Measurements from ENCODE around the gene MDFI. TPM values are rescaled to one million over a fixed set of nuclear protein-coding genes. Genes with fewer than 3 reads are reported as not detected.

Gene MDFI
- total RNA-seq, 1 experiment from 2014 or later, result 86.2 TPM

- Mint-ChIP-seq H3K27me3 (ENCODE audit: low read depth) (peaks cover 5% of the 10 kb centered on the region; the same call in 1 of the 2 replicates), H3K36me3 (peaks cover 4% of the 10 kb centered on the region; the same call in 1 of the 2 replicates), H3K4me1 (peaks cover 40% of the 10 kb centered on the region), H3K9me3 (no peaks in the 10 kb centered on the region), H3K4me3 (no peak overlapping the region), H3K27ac (no peak overlapping the region)
- POLR2A ChIA-PET, result no interaction called here
- TF ChIP-seq SP1 (CRISPR knock-in tag; conservative IDR thresholded peaks at IDR 0.05) (no peak), ZNF532 (CRISPR knock-in tag; IDR thresholded peaks at IDR 0.05; ENCODE audit: borderline replicate concordance) (no peak), MXD4 (CRISPR knock-in tag; IDR thresholded peaks at IDR 0.05; ENCODE audit: borderline replicate concordance) (no peak), TEAD4 (CRISPR knock-in tag; IDR thresholded peaks at IDR 0.05) (no peak), E2F5 (CRISPR knock-in tag; IDR thresholded peaks at IDR 0.05) (no peak), OVOL2 (CRISPR knock-in tag; IDR thresholded peaks at IDR 0.05; ENCODE audit: borderline replicate concordance) (no peak), TP53 (CRISPR knock-in tag; IDR thresholded peaks at IDR 0.05) (no peak), PRRX2 (CRISPR knock-in tag; IDR thresholded peaks at IDR 0.05) (no peak), EMX1 (CRISPR knock-in tag; IDR thresholded peaks at IDR 0.05) (no peak), USF1 (CRISPR knock-in tag; IDR thresholded peaks at IDR 0.05) (no peak), CREB1 (CRISPR knock-in tag; IDR thresholded peaks at IDR 0.05) (no peak)
- CTCF ChIA-PET, result interaction anchor here (0.6 to 3.0 kb wide), 7 partner anchors 12 to 221 kb away, joined by 3 to 27 read pairs (median 4); no protein-coding TSS in a partner anchor
- ATAC-seq (no peak), DNase-seq (ENCODE audit: low spot score) (no peak)
These were observed 47.1 kb upstream of the MDFI start for GRCh38 chr6:41591122-41591521.

GRCh38 chr6:41591859-41592502, 46.3 kb upstream of the MDFI start:
- Mint-ChIP-seq H3K36me3 (peaks cover 4% of the 10 kb centered on the region; the same call in 1 of the 2 replicates), H3K4me3 (no peak overlapping the region), H3K27me3 (ENCODE audit: low read depth) (peaks cover 7% of the 10 kb centered on the region; the same call in 1 of the 2 replicates), H3K27ac (no peak overlapping the region), H3K9me3 (no peaks in the 10 kb centered on the region), H3K4me1 (peaks cover 41% of the 10 kb centered on the region)
- ChIA-PET CTCF (interaction anchor here (0.6 to 3.0 kb wide), 26 partner anchors 8 to 222 kb away, joined by 3 to 27 read pairs (median 4); no protein-coding TSS in a partner anchor), POLR2A (no interaction called here)
- peak; percentile 78 for ATAC-seq
- DNase-seq (ENCODE audit: low spot score), result peak; percentile 90
- TF ChIP-seq ZMAT4 (CRISPR knock-in tag; IDR thresholded peaks at IDR 0.05), result no peak
- peak; percentile 98 for TF ChIP-seq CTCF (IDR thresholded peaks at IDR 0.05)
- peak; percentile 28; the same call in 1 of the 2 replicates for TF ChIP-seq NFYB (CRISPR knock-in tag; conservative IDR thresholded peaks at IDR 0.05; ENCODE audit: low read depth)
